Subcutaneous abdominal adipose tissue (tissue), 5 donors: Measurements from ENCODE around the gene HES1.
"Not testable (repeated sequence)": the region's sequence is repeated elsewhere in the genome, so short reads cannot be mapped to it uniquely, and the experiment has no call there.

Experiments
- H3K27ac ChIP-seq: one replicate; pipeline ENCODE4 v1.7.0; 2013; ENCODE audit warnings: low read depth, mild to moderate bottlenecking, inconsistent platforms, low read length, moderate library complexity
- H3K27me3 ChIP-seq, 5 donors: one replicate each; pipeline ENCODE4 v1.7.0; 2013; ENCODE audit warnings: low read length in 5 of 5, inconsistent platforms in 1 of 5; ENCODE audit not compliant: control insufficient read depth in 5 of 5, insufficient read depth in 4 of 5
- H3K36me3 ChIP-seq, 5 donors: one replicate each; pipeline ENCODE4 v1.7.0; 2013; ENCODE audit warnings: low read length in 5 of 5; ENCODE audit not compliant: control insufficient read depth in 5 of 5, insufficient read depth in 5 of 5
- H3K4me1 ChIP-seq, 5 donors: one replicate each; pipeline ENCODE4 v1.7.0; 2013; ENCODE audit warnings: low read length in 5 of 5, mild to moderate bottlenecking in 3 of 5, moderate library complexity in 1 of 5; ENCODE audit not compliant: control insufficient read depth in 5 of 5, insufficient read depth in 5 of 5
- H3K4me3 ChIP-seq, 5 donors: one replicate each; pipeline ENCODE4 v1.7.0; 2013; ENCODE audit warnings: low read length in 5 of 5, low read depth in 1 of 5
- H3K9ac ChIP-seq, 5 donors: one replicate each; pipeline ENCODE4 v1.7.0; 2013; ENCODE audit warnings: low read length in 5 of 5, mild to moderate bottlenecking in 4 of 5, moderate library complexity in 3 of 5
- H3K9me3 ChIP-seq, 5 donors: one replicate each; pipeline ENCODE4 v1.7.0; 2013; ENCODE audit warnings: low read length in 5 of 5; ENCODE audit not compliant: control insufficient read depth in 5 of 5
- donor health status: healthy.
- donor health status: healthy.
- donor health status: healthy.
- donor health status: healthy.
- donor health status: healthy.

Gene HES1, protein sequence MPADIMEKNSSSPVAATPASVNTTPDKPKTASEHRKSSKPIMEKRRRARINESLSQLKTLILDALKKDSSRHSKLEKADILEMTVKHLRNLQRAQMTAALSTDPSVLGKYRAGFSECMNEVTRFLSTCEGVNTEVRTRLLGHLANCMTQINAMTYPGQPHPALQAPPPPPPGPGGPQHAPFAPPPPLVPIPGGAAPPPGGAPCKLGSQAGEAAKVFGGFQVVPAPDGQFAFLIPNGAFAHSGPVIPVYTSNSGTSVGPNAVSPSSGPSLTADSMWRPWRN

GRCh38 chr3:194135806-194136518 is at the start of gene HES1:
Gene HES1 (plus strand): TSS chr3:194136148. CDS start chr3:194136381, 233 bp downstream.
- peaks cover 0 to 4% (median 0%) of the 10 kb centered on the region in 5 donors for H3K9me3 ChIP-seq
- peaks cover 0 to 3% (median 0%) of the 10 kb centered on the region in 5 donors for H3K36me3 ChIP-seq
- H3K27me3 ChIP-seq, result peaks cover 0 to 12% (median 0%) of the 10 kb centered on the region in 5 donors
- H3K27ac ChIP-seq, result peak within 1 kb of the TSS; percentile 86
- H3K4me3 ChIP-seq, result peak within 1 kb of the TSS; percentile 84 to 97 (median 90)
- H3K4me1 ChIP-seq, result peaks cover 27 to 73% (median 63%) of the 10 kb centered on the region in 5 donors
- H3K9ac ChIP-seq, result peak within 1 kb of the TSS; percentile 74 to 100 (median 81)

- Histone ChIP-seq H3K9ac (no peak overlapping the region), H3K9me3 (no peaks in the 10 kb centered on the region), H3K27ac (no peak overlapping the region), H3K27me3 (peaks cover 0 to 6% (median 0%) of the 10 kb centered on the region in 5 donors), H3K4me3 (no peak overlapping the region), H3K4me1 (peaks cover 8 to 41% (median 19%) of the 10 kb centered on the region in 5 donors), H3K36me3 (no peaks in the 10 kb centered on the region)
These were observed 49.4 kb upstream of the HES1 start for GRCh38 chr3:194086388-194087075.

- H3K4me3 ChIP-seq, result no peak overlapping the region
- no peak overlapping the region for H3K9ac ChIP-seq
- no peak overlapping the region for H3K27ac ChIP-seq
- H3K4me1 ChIP-seq, result peaks cover 7 to 37% (median 19%) of the 10 kb centered on the region in 5 donors
- peaks cover 0 to 6% (median 0%) of the 10 kb centered on the region in 5 donors for H3K27me3 ChIP-seq
- H3K9me3 ChIP-seq, result no peaks in the 10 kb centered on the region
- no peaks in the 10 kb centered on the region for H3K36me3 ChIP-seq
These were observed 48.7 kb upstream of the HES1 start for GRCh38 chr3:194087280-194087679.

- H3K9me3 ChIP-seq, result no peaks in the 10 kb centered on the region
- H3K27me3 ChIP-seq, result peaks cover 0 to 3% (median 0%) of the 10 kb centered on the region in 5 donors
- H3K36me3 ChIP-seq, result no peaks in the 10 kb centered on the region
- H3K9ac ChIP-seq, result no peak overlapping the region
- peaks cover 3 to 27% (median 13%) of the 10 kb centered on the region in 5 donors for H3K4me1 ChIP-seq
- H3K27ac ChIP-seq, result no peak overlapping the region
- no peak overlapping the region for H3K4me3 ChIP-seq
These were observed 47.7 kb upstream of the HES1 start for GRCh38 chr3:194087995-194088855.

DNA sequence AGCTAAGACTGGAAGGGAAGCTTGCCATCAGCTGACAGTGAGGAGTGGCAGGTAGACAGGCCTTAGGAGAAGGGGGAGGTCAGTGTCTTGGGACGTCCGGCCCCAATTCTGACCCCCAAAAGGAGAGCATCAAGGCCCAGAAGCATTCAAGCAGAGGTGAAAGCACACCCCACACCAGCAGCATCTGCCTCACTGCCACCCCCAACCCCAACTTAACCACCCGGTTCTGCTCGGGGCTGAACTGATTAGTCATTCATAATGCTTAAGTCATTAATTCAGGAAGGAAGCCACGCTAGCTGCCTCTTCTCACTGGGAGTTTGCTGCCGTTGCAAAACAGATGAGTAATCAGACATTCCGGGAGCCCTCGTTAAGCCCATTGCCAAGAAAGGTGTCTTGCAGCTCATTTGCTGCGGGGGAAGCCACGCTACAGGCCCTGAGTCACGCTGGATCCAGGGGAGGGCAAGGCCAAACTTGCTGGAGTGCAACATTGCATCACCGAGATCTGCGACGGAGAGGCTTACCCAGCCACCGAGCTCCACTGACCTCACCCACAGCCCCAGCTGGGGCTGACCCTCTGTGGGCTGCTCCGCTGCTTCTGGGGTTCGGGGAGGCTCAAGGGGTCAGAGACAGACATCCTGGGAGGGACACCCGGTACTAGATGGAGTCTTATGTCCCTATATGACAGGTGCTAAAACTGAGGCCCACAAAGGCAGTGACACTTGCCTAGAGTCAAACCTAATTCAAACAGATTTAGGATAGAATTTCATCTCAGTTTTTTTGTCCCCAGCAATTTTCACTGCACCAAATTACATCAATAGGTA is 46.4 kb upstream of the HES1 start:
- H3K9me3 ChIP-seq, result no peaks in the 10 kb centered on the region
- peak overlapping the region in 1 of 5 donors; percentile 11 for H3K9ac ChIP-seq
- peak overlapping the region; percentile 41 for H3K27ac ChIP-seq

DNA sequence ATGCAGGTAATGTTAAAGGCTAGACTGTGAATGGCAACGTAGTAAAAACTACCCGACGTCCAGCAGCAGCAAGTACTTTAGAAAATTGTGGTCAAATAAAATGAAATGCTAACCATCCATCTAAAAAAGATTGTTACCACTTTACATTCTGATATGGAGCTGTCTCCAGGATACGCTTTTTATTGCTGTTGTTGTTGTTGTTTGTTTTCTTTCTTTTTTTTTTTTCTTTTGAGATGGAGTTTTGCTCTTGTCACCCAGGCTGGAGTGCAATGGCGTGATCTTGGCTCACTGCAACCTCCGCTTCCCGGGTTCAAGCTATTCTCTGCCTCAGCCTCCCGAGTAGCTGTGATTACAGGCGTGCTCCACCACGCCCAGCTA is 45.8 kb upstream of the HES1 start:
- not testable (repeated sequence) for H3K36me3 ChIP-seq, H3K27me3 ChIP-seq, H3K9me3 ChIP-seq, H3K9ac ChIP-seq, H3K4me3 ChIP-seq
- peak overlapping the region; percentile 41 for H3K27ac ChIP-seq
- H3K4me1 ChIP-seq, result peaks cover 3 to 24% (median 11%) of the 10 kb centered on the region in 5 donors

More for the DNA sequence above, 46.4 kb upstream of the HES1 start:
- Histone ChIP-seq H3K27me3 (no peaks in the 10 kb centered on the region), H3K4me1 (peaks cover 3 to 24% (median 11%) of the 10 kb centered on the region in 5 donors), H3K36me3 (no peaks in the 10 kb centered on the region), H3K4me3 (peak overlapping the region in 1 of 5 donors; percentile 4)

- no peak overlapping the region for H3K9ac ChIP-seq
- H3K4me1 ChIP-seq, result peaks cover 3 to 30% (median 17%) of the 10 kb centered on the region in 5 donors
- no peaks in the 10 kb centered on the region for H3K9me3 ChIP-seq
- no peak overlapping the region for H3K4me3 ChIP-seq
- H3K36me3 ChIP-seq, result no peaks in the 10 kb centered on the region
- H3K27ac ChIP-seq, result no peak overlapping the region
- H3K27me3 ChIP-seq, result no peaks in the 10 kb centered on the region
These were observed 45.2 kb upstream of the HES1 start for GRCh38 chr3:194090716-194091115.

- no peak overlapping the region for H3K9ac ChIP-seq
- H3K27me3 ChIP-seq, result no peaks in the 10 kb centered on the region
- H3K36me3 ChIP-seq, result no peaks in the 10 kb centered on the region
- H3K4me3 ChIP-seq, result no peak overlapping the region
- H3K4me1 ChIP-seq, result peaks cover 3 to 34% (median 18%) of the 10 kb centered on the region in 5 donors
- no peak overlapping the region for H3K27ac ChIP-seq
- no peaks in the 10 kb centered on the region for H3K9me3 ChIP-seq
These were observed 44.8 kb upstream of the HES1 start for GRCh38 chr3:194091141-194091540.

DNA sequence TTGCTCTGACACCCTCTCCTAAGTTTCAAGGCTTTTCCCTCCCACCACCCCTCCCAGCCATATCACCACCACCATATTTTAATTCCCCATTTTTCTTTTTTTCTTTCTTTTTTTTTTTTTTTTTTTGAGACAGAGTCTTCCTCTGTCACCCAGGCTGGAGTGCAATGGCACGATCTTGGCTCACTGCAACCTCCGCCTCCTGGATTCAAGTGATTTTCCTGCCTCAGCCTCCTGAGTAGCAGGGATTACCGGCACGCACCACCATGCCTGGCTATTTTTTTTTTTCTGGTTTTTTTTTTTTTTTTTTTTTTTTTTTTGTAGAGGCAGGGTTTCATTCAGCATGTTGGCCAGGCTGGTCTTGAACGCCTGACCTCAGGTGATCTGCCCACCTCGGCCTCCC is 44.1 kb upstream of the HES1 start:
- not testable (repeated sequence) for H3K27me3 ChIP-seq, H3K9me3 ChIP-seq
- peaks cover 3 to 33% (median 18%) of the 10 kb centered on the region in 5 donors for H3K4me1 ChIP-seq

More for the DNA sequence above, 44.1 kb upstream of the HES1 start:
- H3K4me3 ChIP-seq, H3K36me3 ChIP-seq, H3K27ac ChIP-seq, H3K9ac ChIP-seq: not testable (repeated sequence)
